Esophagus squamous epithelium (tissue), 5 donors: ENCODE results near the gene SLC41A2. TPM values are rescaled to one million over a fixed set of nuclear protein-coding genes. Genes with fewer than 3 reads are reported as not detected.
"Not testable (repeated sequence)": the region's sequence is repeated elsewhere in the genome, so short reads cannot be mapped to it uniquely, and the experiment has no call there.

Experiments used
- DNase-seq: peaks from one replicate; lab custom pipeline; 2025; lab: John Stamatoyannopoulos, UW
- H3K27ac ChIP-seq, 4 donors: fragments of 200-600 bp; sonication (generic); one replicate each; pipeline ENCODE4 v1.5.1; 2016 to 2019; ENCODE audit warnings: mild to moderate bottlenecking in 1 of 4
- H3K27me3 ChIP-seq, 4 donors: fragments of 200-600 bp; sonication (generic); 1 replicate in 3 of 4; 2 replicates in 1 of 4; pipeline versions ENCODE4 v1.5.1 to v1.6.0; 2017 to 2021; ENCODE audit warnings: antibody characterized with exemption in 1 of 4
- H3K36me3 ChIP-seq, 3 donors: fragments of 200-600 bp; sonication (generic); one replicate each; pipeline ENCODE4 v1.5.1; 2016 to 2019
- H3K4me1 ChIP-seq, 3 donors: fragments of 200-600 bp; sonication (generic); one replicate each; pipeline ENCODE4 v1.5.1; 2017 to 2019
- H3K4me3 ChIP-seq, 4 donors: fragments of 200-600 bp; sonication (generic); 1 replicate in 3 of 4; 2 replicates in 1 of 4; pipeline ENCODE4 v1.5.1; 2016 to 2019; ENCODE audit warnings: mild to moderate bottlenecking in 2 of 4, moderate library complexity in 1 of 4
- H3K9me3 ChIP-seq, 3 donors: fragments of 200-600 bp; sonication (generic); one replicate each; pipeline ENCODE4 v1.5.1; 2016 to 2019
- CTCF ChIP-seq, 6 experiments: fragments of 450-650 bp in 4 of 6; fragments of 200-600 bp in 2 of 6; sonication (generic) in 2 of 6; IDR thresholded peaks; one replicate each; pipeline ENCODE4 v1.5.1; 2016 to 2019; ENCODE audit warnings: antibody characterized with exemption in 6 of 6, mild to moderate bottlenecking in 4 of 6, moderate library complexity in 4 of 6
- POLR2A ChIP-seq, 4 donors: fragments of 450-650 bp; IDR thresholded peaks; one replicate each; pipeline ENCODE4 v1.6.1; 2017; ENCODE audit warnings: antibody characterized with exemption in 4 of 4, mild to moderate bottlenecking in 4 of 4, moderate library complexity in 3 of 4
- WGBS, 2 donors: methylation state at CpG; one replicate each; pipeline ENCODE4 v1.1.5; 2018; 5-methylcytosine and 5-hydroxymethylcytosine counted together
- intact Hi-C: fragments of 100-400 bp; cut with DNase I; formaldehyde crosslinking; loops from one replicate; pipeline ENCODE4 v1.15.0; 2022
- total RNA-seq, 4 donors: library from RNA; depleted of rRNA; stranded (reverse); fragments of >200 nt; gene quantifications; one replicate each; pipeline ENCODE4 v1.1.0, GENCODE V29; 2016
- donor health status: DM: yes; HTN: yes; CAD: no.

The SLC41A2 gene
- total RNA-seq, 4 donors from 2014 or later: 0.61 to 7.2 (median 3.6) TPM

GRCh38 chr12:104985206-104985605 lies 27.1 kb upstream of the SLC41A2 start:
- no peaks in the 10 kb centered on the region for H3K9me3 ChIP-seq
- peaks cover 10 to 28% (median 15%) of the 10 kb centered on the region in 3 donors for H3K4me1 ChIP-seq
- peaks cover 0 to 16% (median 0%) of the 10 kb centered on the region in 3 donors for H3K36me3 ChIP-seq
- TF ChIP-seq CTCF (IDR thresholded peaks at IDR 0.05): peak in 2 of 6 experiments; percentile 16 to 30
- no peak for TF ChIP-seq POLR2A (IDR thresholded peaks at IDR 0.05)
- no peak for DNase-seq
- H3K27me3 ChIP-seq: no peaks in the 10 kb centered on the region
- H3K4me3 ChIP-seq: peak overlapping the region in 3 of 4 donors; percentile 64 to 96 (median 69)
- peak overlapping the region in 1 of 4 donors; percentile 76 for H3K27ac ChIP-seq
- 52 to 62% methylated on average over 4 of the region's 4 CpGs for WGBS, 2 donors
- intact Hi-C loops: no loop called here

GRCh38 chr12:104977688-104978087 lies 19.6 kb upstream of the SLC41A2 start:
- H3K4me3 ChIP-seq, H3K4me1 ChIP-seq, H3K36me3 ChIP-seq, DNase-seq, H3K27ac ChIP-seq, H3K27me3 ChIP-seq, H3K9me3 ChIP-seq, intact Hi-C loops: not testable (repeated sequence)
- WGBS, 2 donors: 89% methylated on average over 10 of the region's 15 CpGs; no CpG with 5 or more reads in 1 of the 2 donors

- no peak for DNase-seq
- H3K9me3 ChIP-seq: no peaks in the 10 kb centered on the region
- H3K36me3 ChIP-seq: no peaks in the 10 kb centered on the region
- intact Hi-C loops: no loop called here
- H3K4me1 ChIP-seq: peaks cover 0 to 9% (median 0%) of the 10 kb centered on the region in 3 donors
- no peak overlapping the region for H3K4me3 ChIP-seq
- H3K27ac ChIP-seq: no peak overlapping the region
- no peaks in the 10 kb centered on the region for H3K27me3 ChIP-seq
- WGBS, 2 donors: 100% methylated on average over 3 of the region's 8 CpGs; no CpG with 5 or more reads in 1 of the 2 donors
- TF ChIP-seq POLR2A (IDR thresholded peaks at IDR 0.05) (no peak), CTCF (IDR thresholded peaks at IDR 0.05) (no peak)
These were observed 18.6 kb upstream of the SLC41A2 start for GRCh38 chr12:104976703-104977102.

- H3K4me1 ChIP-seq: peaks cover 0 to 9% (median 0%) of the 10 kb centered on the region in 3 donors
- no peaks in the 10 kb centered on the region for H3K36me3 ChIP-seq
- H3K4me3 ChIP-seq: no peak overlapping the region
- TF ChIP-seq POLR2A (IDR thresholded peaks at IDR 0.05) (no peak), CTCF (IDR thresholded peaks at IDR 0.05) (no peak)
- H3K9me3 ChIP-seq: no peaks in the 10 kb centered on the region
- no peak for DNase-seq
- no peaks in the 10 kb centered on the region for H3K27me3 ChIP-seq
- 65% methylated on average over 2 of the region's 4 CpGs; no CpG with 5 or more reads in 1 of the 2 donors for WGBS, 2 donors
- intact Hi-C loops: no loop called here
- no peak overlapping the region for H3K27ac ChIP-seq
These were observed 17.7 kb upstream of the SLC41A2 start for GRCh38 chr12:104975587-104976343.

GRCh38 chr12:104974626-104975290 lies 16.7 kb upstream of the SLC41A2 start:
- Histone ChIP-seq H3K4me3 (no peak overlapping the region), H3K27ac (peak overlapping the region in 3 of 4 donors; percentile 26 to 57 (median 31)), H3K36me3 (no peaks in the 10 kb centered on the region), H3K9me3 (no peaks in the 10 kb centered on the region), H3K4me1 (peaks cover 0 to 9% (median 0%) of the 10 kb centered on the region in 3 donors), H3K27me3 (no peaks in the 10 kb centered on the region)
- WGBS, 2 donors: 36 to 46% methylated on average over 7 of the region's 7 CpGs
- peak; percentile 5 for DNase-seq
- intact Hi-C loops: no loop called here
- no peak for TF ChIP-seq POLR2A (IDR thresholded peaks at IDR 0.05)
- no peak for TF ChIP-seq CTCF (IDR thresholded peaks at IDR 0.05)
